H7 (cell line): ENCODE results near the gene FAM151A. TPM values are rescaled to one million over a fixed set of nuclear protein-coding genes. Genes with fewer than 3 reads are reported as not detected.

ENCODE experiments used
- DNase-seq: peaks from one replicate; pipeline ENCODE4 v3.0.0; 2012
- H3K27me3 ChIP-seq: 2 replicates; pipeline ENCODE4 v1.6.0; 2011; ENCODE audit warnings: mild to moderate bottlenecking, low read length; ENCODE audit not compliant: control insufficient read depth, insufficient read depth
- H3K36me3 ChIP-seq: replicated peaks from 2 replicates; pipeline ENCODE4 v1.5.1; 2011; ENCODE audit warnings: low read length; ENCODE audit not compliant: control insufficient read depth, insufficient read depth
- H3K4me3 ChIP-seq: 2 replicates; pipeline ENCODE4 v1.5.1; 2011; ENCODE audit warnings: low read depth, mild to moderate bottlenecking, control low read depth, low read length, moderate library complexity; ENCODE audit not compliant: insufficient read depth
- total RNA-seq: library from RNA; depleted of rRNA; stranded (reverse); fragments of >200 nt; shearing (Covaris generic); gene quantifications from 2 replicates; pipeline ENCODE4 v1.2.3, GENCODE V29; 2014

The FAM151A gene
- total RNA-seq, 1 experiment from 2014 or later, result not detected

GRCh38 chr1:54582566-54583306, 40.6 kb downstream of the FAM151A start:
- no peaks in the 10 kb centered on the region for H3K36me3 ChIP-seq
- peak; percentile 85 for DNase-seq
- H3K27me3 ChIP-seq, result no peaks in the 10 kb centered on the region
- H3K4me3 ChIP-seq, result no peak overlapping the region

GRCh38 chr1:54581621-54582035, 41.7 kb downstream of the FAM151A start:
- peak; percentile 75 for DNase-seq
- H3K36me3 ChIP-seq, result no peaks in the 10 kb centered on the region
- H3K4me3 ChIP-seq, result no peak overlapping the region
- no peaks in the 10 kb centered on the region for H3K27me3 ChIP-seq

- no peak for DNase-seq
- H3K4me3 ChIP-seq, result no peak overlapping the region
- no peaks in the 10 kb centered on the region for H3K36me3 ChIP-seq
- no peaks in the 10 kb centered on the region for H3K27me3 ChIP-seq
These were observed 42.3 kb downstream of the FAM151A start for GRCh38 chr1:54580856-54581550.

GRCh38 chr1:54579337-54579781, 44.0 kb downstream of the FAM151A start:
- Histone ChIP-seq H3K36me3 (no peaks in the 10 kb centered on the region), H3K27me3 (no peaks in the 10 kb centered on the region), H3K4me3 (no peak overlapping the region)
- peak; percentile 70 for DNase-seq

- no peak for DNase-seq
- no peak overlapping the region for H3K4me3 ChIP-seq
- no peaks in the 10 kb centered on the region for H3K27me3 ChIP-seq
- no peaks in the 10 kb centered on the region for H3K36me3 ChIP-seq
These were observed 45.7 kb downstream of the FAM151A start for GRCh38 chr1:54577612-54578011.

GRCh38 chr1:54575605-54576290, 47.6 kb downstream of the FAM151A start:
- Histone ChIP-seq H3K4me3 (no peak overlapping the region), H3K27me3 (no peaks in the 10 kb centered on the region), H3K36me3 (no peaks in the 10 kb centered on the region)
- no peak for DNase-seq

- H3K4me3 ChIP-seq, result no peak overlapping the region
- peak; percentile 68 for DNase-seq
- no peaks in the 10 kb centered on the region for H3K36me3 ChIP-seq
These were observed 48.2 kb downstream of the FAM151A start for GRCh38 chr1:54575161-54575560.

GRCh38 chr1:54574158-54574778, 49.1 kb downstream of the FAM151A start:
- Histone ChIP-seq H3K4me3 (no peak overlapping the region), H3K27me3 (no peaks in the 10 kb centered on the region), H3K36me3 (no peaks in the 10 kb centered on the region)
- no peak for DNase-seq

More at GRCh38 chr1:54575161-54575560, 48.2 kb downstream of the FAM151A start:
- H3K27me3 ChIP-seq, result no peaks in the 10 kb centered on the region

- H3K36me3 ChIP-seq, result no peaks in the 10 kb centered on the region
- H3K27me3 ChIP-seq, result no peaks in the 10 kb centered on the region
- DNase-seq, result no peak
- no peak overlapping the region for H3K4me3 ChIP-seq
These were observed 50.8 kb downstream of the FAM151A start for GRCh38 chr1:54572542-54572850.

GRCh38 chr1:54571803-54572541, 51.4 kb downstream of the FAM151A start:
- H3K27me3 ChIP-seq, result no peaks in the 10 kb centered on the region
- H3K4me3 ChIP-seq, result no peak overlapping the region
- no peaks in the 10 kb centered on the region for H3K36me3 ChIP-seq
- peak; percentile 87 for DNase-seq

GRCh38 chr1:54571326-54571725, 52.0 kb downstream of the FAM151A start:
- Histone ChIP-seq H3K27me3 (no peaks in the 10 kb centered on the region), H3K4me3 (no peak overlapping the region), H3K36me3 (no peaks in the 10 kb centered on the region)
- DNase-seq, result no peak

- Histone ChIP-seq H3K36me3 (no peaks in the 10 kb centered on the region), H3K4me3 (no peak overlapping the region), H3K27me3 (no peaks in the 10 kb centered on the region)
- no peak for DNase-seq
These were observed 53.2 kb downstream of the FAM151A start for GRCh38 chr1:54570161-54570560.

GRCh38 chr1:54569339-54569738, 54.0 kb downstream of the FAM151A start:
- no peaks in the 10 kb centered on the region for H3K36me3 ChIP-seq
- no peak overlapping the region for H3K4me3 ChIP-seq
- no peak for DNase-seq
- no peaks in the 10 kb centered on the region for H3K27me3 ChIP-seq

- H3K27me3 ChIP-seq, result no peaks in the 10 kb centered on the region
- DNase-seq, result no peak
- no peaks in the 10 kb centered on the region for H3K36me3 ChIP-seq
- H3K4me3 ChIP-seq, result no peak overlapping the region
These were observed 55.4 kb downstream of the FAM151A start for GRCh38 chr1:54567961-54568360.
